GM18519 (cell line): ENCODE measurements around the gene DYRK4.

Source experiments
- ATAC-seq: cut with Tn5 transposase; IDR thresholded peaks from one replicate; pipeline ENCODE4 v1.9.1; 2021; ENCODE audit warnings: mild to moderate bottlenecking, moderate library complexity; ENCODE audit not compliant: unreplicated experiment, low FRiP score

DYRK4 gene

GRCh38 chr12:4558171-4558570, 3.8 kb upstream of the DYRK4 start:
- ATAC-seq: no peak

- no peak for ATAC-seq
These were observed 1.3 kb downstream of the DYRK4 start for GRCh38 chr12:4563336-4563735.

GRCh38 chr12:4564818-4565217, 2.8 kb downstream of the DYRK4 start:
- no peak for ATAC-seq

GRCh38 chr12:4566474-4566873, 4.5 kb downstream of the DYRK4 start:
- ATAC-seq: no peak

GRCh38 chr12:4567073-4567881, 5.3 kb downstream of the DYRK4 start:
- no peak for ATAC-seq

- no peak for ATAC-seq
These were observed 7.3 kb downstream of the DYRK4 start for GRCh38 chr12:4569261-4569660.

GRCh38 chr12:4572680-4573079, 10.7 kb downstream of the DYRK4 start:
- ATAC-seq: no peak

- ATAC-seq: no peak
These were observed 17.5 kb downstream of the DYRK4 start for GRCh38 chr12:4579305-4580102.

GRCh38 chr12:4580281-4580688, 18.3 kb downstream of the DYRK4 start:
- no peak for ATAC-seq

GRCh38 chr12:4584281-4584680, 22.3 kb downstream of the DYRK4 start:
- ATAC-seq: no peak

- no peak for ATAC-seq
These were observed 22.9 kb downstream of the DYRK4 start for GRCh38 chr12:4584896-4585295.

GRCh38 chr12:4586500-4586899, 24.5 kb downstream of the DYRK4 start:
- ATAC-seq: no peak

GRCh38 chr12:4587108-4587507, 25.1 kb downstream of the DYRK4 start:
- no peak for ATAC-seq

GRCh38 chr12:4588916-4589315, 26.9 kb downstream of the DYRK4 start:
- no peak for ATAC-seq

GRCh38 chr12:4589941-4590340, 27.9 kb downstream of the DYRK4 start:
- no peak for ATAC-seq

- no peak for ATAC-seq
These were observed 29.2 kb downstream of the DYRK4 start for GRCh38 chr12:4591180-4591687.

GRCh38 chr12:4595881-4596280, 33.9 kb downstream of the DYRK4 start:
- ATAC-seq: no peak

GRCh38 chr12:4603421-4603820, 41.4 kb downstream of the DYRK4 start:
- ATAC-seq: no peak

GRCh38 chr12:4603946-4604345, 41.9 kb downstream of the DYRK4 start:
- no peak for ATAC-seq

GRCh38 chr12:4604684-4605193, 42.7 kb downstream of the DYRK4 start:
- peak; percentile 72 for ATAC-seq

GRCh38 chr12:4607056-4607455, 45.0 kb downstream of the DYRK4 start:
- no peak for ATAC-seq
